CD14-positive monocyte (primary cell): ENCODE measurements around the gene AGK. TPM values are rescaled to one million over a fixed set of nuclear protein-coding genes. Genes with fewer than 3 reads are reported as not detected.

ENCODE experiments used
- DNase-seq, 3 donors: peaks; one replicate each; pipeline ENCODE4 v3.0.0-alpha.2; 2011 to 2022
- H2AFZ ChIP-seq: 2 replicates; pipeline ENCODE4 v1.6.0; 2012; ENCODE audit warnings: mild to moderate bottlenecking, low read depth, low read length, inconsistent platforms; ENCODE audit not compliant: insufficient read depth, poor library complexity, severe bottlenecking
- H3K27ac ChIP-seq, 2 donors: 1 replicate in 1 of 2; 2 replicates in 1 of 2; pipeline ENCODE4 v1.5.1; 2012 to 2013; ENCODE audit warnings: low read length in 2 of 2, control low read depth in 1 of 2, inconsistent platforms in 1 of 2, low read depth in 1 of 2, mild to moderate bottlenecking in 1 of 2
- H3K27me3 ChIP-seq, 2 donors: one replicate each; pipeline versions ENCODE4 v1.6.0 to v1.6.1; 2011 to 2013; ENCODE audit warnings: low read length in 2 of 2; ENCODE audit not compliant: control insufficient read depth in 2 of 2, insufficient read depth in 2 of 2
- H3K36me3 ChIP-seq, 2 donors: replicated peaks in 1 of 2; 1 replicate in 1 of 2; 2 replicates in 1 of 2; pipeline versions ENCODE4 v1.5.1 to v1.6.1; 2012 to 2013; ENCODE audit warnings: low read length in 2 of 2, control low read depth in 1 of 2, inconsistent platforms in 1 of 2, mild to moderate bottlenecking in 1 of 2; ENCODE audit not compliant: insufficient read depth in 2 of 2, control insufficient read depth in 1 of 2
- H3K4me1 ChIP-seq, 2 donors: 1 replicate in 1 of 2; 2 replicates in 1 of 2; pipeline versions ENCODE4 v1.5.1 to v1.6.1; 2012 to 2013; ENCODE audit warnings: low read length in 2 of 2, control low read depth in 1 of 2, inconsistent platforms in 1 of 2, mild to moderate bottlenecking in 1 of 2, moderate library complexity in 1 of 2; ENCODE audit not compliant: insufficient read depth in 2 of 2, control insufficient read depth in 1 of 2
- H3K4me2 ChIP-seq: replicated peaks from 2 replicates; pipeline ENCODE3; 2012; ENCODE audit warnings: low read length, moderate library complexity, mild to moderate bottlenecking; ENCODE audit not compliant: poor library complexity, severe bottlenecking; ENCODE audit errors: extremely low read depth
- H3K4me3 ChIP-seq, 3 experiments: fragments of 200-600 bp in 1 of 3; sonication (generic) in 1 of 3; replicated peaks in 1 of 3; 1 replicate in 2 of 3; 2 replicates in 1 of 3; pipeline ENCODE4 v1.5.1; 2011 to 2013; ENCODE audit warnings: low read length in 3 of 3, mild to moderate bottlenecking in 3 of 3, control low read depth in 2 of 3, low read depth in 2 of 3, inconsistent platforms in 1 of 3, moderate library complexity in 1 of 3
- H3K79me2 ChIP-seq: 2 replicates; pipeline ENCODE4 v1.6.0; 2012; ENCODE audit warnings: mild to moderate bottlenecking, control low read depth, inconsistent platforms, low read length, moderate library complexity; ENCODE audit not compliant: insufficient read depth
- H3K9ac ChIP-seq: 2 replicates; pipeline ENCODE4 v1.6.0; 2017; ENCODE audit warnings: low read length, mild to moderate bottlenecking; ENCODE audit not compliant: insufficient read depth, poor library complexity, severe bottlenecking
- H3K9me3 ChIP-seq, 2 donors: replicated peaks in 1 of 2; 1 replicate in 1 of 2; 2 replicates in 1 of 2; pipeline versions ENCODE4 v1.5.1 to v1.6.1; 2012 to 2013; ENCODE audit warnings: low read length in 2 of 2, control low read depth in 1 of 2; ENCODE audit not compliant: control insufficient read depth in 1 of 2, insufficient read depth in 1 of 2
- H4K20me1 ChIP-seq: 2 replicates; pipeline ENCODE4 v1.6.0; 2012; ENCODE audit warnings: mild to moderate bottlenecking, low read length, control low read depth, moderate library complexity; ENCODE audit not compliant: insufficient read depth
- H3K27ac Mint-ChIP-seq, 7 donors: one replicate each; pipeline ENCODE4 v1.8.0; 2020; ENCODE audit warnings: mild to moderate bottlenecking in 7 of 7, mixed read lengths in 7 of 7, moderate library complexity in 6 of 7, inconsistent platforms in 2 of 7
- H3K27me3 Mint-ChIP-seq, 3 donors: one replicate each; pipeline ENCODE4 v1.8.0; 2021 to 2022; ENCODE audit warnings: low read depth in 3 of 3, mild to moderate bottlenecking in 3 of 3, mixed read lengths in 3 of 3, moderate library complexity in 3 of 3, inconsistent platforms in 1 of 3
- H3K36me3 Mint-ChIP-seq, 2 donors: one replicate each; pipeline ENCODE4 v1.8.0; 2020; ENCODE audit warnings: mixed read lengths in 2 of 2, inconsistent platforms in 1 of 2, mild to moderate bottlenecking in 1 of 2
- H3K4me1 Mint-ChIP-seq: one replicate; pipeline ENCODE4 v1.8.0; 2020; ENCODE audit warnings: mild to moderate bottlenecking, mixed read lengths
- H3K4me3 Mint-ChIP-seq, 2 donors: one replicate each; pipeline ENCODE4 v1.8.0; 2020; ENCODE audit warnings: mild to moderate bottlenecking in 2 of 2, mixed read lengths in 2 of 2, moderate library complexity in 1 of 2
- H3K9me3 Mint-ChIP-seq, 7 donors: one replicate each; pipeline ENCODE4 v1.8.0; 2020 to 2022; ENCODE audit warnings: mixed read lengths in 7 of 7, mild to moderate bottlenecking in 6 of 7, moderate library complexity in 6 of 7, inconsistent platforms in 2 of 7
- WGBS: methylation state at CpG from one replicate; pipeline ENCODE4 v1.1.5; 2013; ENCODE audit warnings: missing lambda C conversion rate; ENCODE audit not compliant: insufficient coverage; 5-methylcytosine and 5-hydroxymethylcytosine counted together
- intact Hi-C, 2 donors: fragments of 100-400 bp; cut with micrococcal nuclease; formaldehyde crosslinking; loops; one replicate each; pipeline versions ENCODE4 v1.15.0 to v1.15.1; 2023
- polyA plus RNA-seq, 3 donors: library from polyadenylated mRNA; depleted of rRNA in 1 of 3; unstranded in 2 of 3; stranded (reverse) in 1 of 3; fragments of 300-500 nt in 2 of 3; fragments of >200 nt in 1 of 3; fragmentation: Illumina TruSeq in 2 of 3; gene quantifications; 1 replicate in 2 of 3; 2 replicates in 1 of 3; pipeline ENCODE4 v1.2.3, GENCODE V29; 2012 to 2021
- TF ChIP-seq, protein P1 (sequence below): fragments of 200-600 bp; IDR thresholded peaks from one replicate; pipeline ENCODE4 v1.8.0; 2022; ENCODE audit warnings: antibody characterized with exemption, mild to moderate bottlenecking

AGK gene
- polyA plus RNA-seq, 3 donors: 10.0 to 11.0 (median 11.0) TPM

- no peaks in the 10 kb centered on the region for H4K20me1 ChIP-seq
- 95% methylated on average over 5 of the region's 5 CpGs for WGBS
- TF ChIP-seq, protein P1, sequence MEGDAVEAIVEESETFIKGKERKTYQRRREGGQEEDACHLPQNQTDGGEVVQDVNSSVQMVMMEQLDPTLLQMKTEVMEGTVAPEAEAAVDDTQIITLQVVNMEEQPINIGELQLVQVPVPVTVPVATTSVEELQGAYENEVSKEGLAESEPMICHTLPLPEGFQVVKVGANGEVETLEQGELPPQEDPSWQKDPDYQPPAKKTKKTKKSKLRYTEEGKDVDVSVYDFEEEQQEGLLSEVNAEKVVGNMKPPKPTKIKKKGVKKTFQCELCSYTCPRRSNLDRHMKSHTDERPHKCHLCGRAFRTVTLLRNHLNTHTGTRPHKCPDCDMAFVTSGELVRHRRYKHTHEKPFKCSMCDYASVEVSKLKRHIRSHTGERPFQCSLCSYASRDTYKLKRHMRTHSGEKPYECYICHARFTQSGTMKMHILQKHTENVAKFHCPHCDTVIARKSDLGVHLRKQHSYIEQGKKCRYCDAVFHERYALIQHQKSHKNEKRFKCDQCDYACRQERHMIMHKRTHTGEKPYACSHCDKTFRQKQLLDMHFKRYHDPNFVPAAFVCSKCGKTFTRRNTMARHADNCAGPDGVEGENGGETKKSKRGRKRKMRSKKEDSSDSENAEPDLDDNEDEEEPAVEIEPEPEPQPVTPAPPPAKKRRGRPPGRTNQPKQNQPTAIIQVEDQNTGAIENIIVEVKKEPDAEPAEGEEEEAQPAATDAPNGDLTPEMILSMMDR: no peak
- H3K9me3 ChIP-seq: no peaks in the 10 kb centered on the region
- DNase-seq: no peak
- intact Hi-C loops: no loop called here
- Mint-ChIP-seq H3K9me3 (no peaks in the 10 kb centered on the region), H3K4me1 (no peaks in the 10 kb centered on the region), H3K4me3 (no peak overlapping the region), H3K27ac (peak overlapping the region in 1 of 7 donors; percentile 4), H3K36me3 (peaks cover 23 to 24% of the 10 kb centered on the region in 2 donors), H3K27me3 (no peaks in the 10 kb centered on the region)
- no peaks in the 10 kb centered on the region for H3K27me3 ChIP-seq
- H3K27ac ChIP-seq: no peak overlapping the region
- H3K4me1 ChIP-seq: no peaks in the 10 kb centered on the region
- no peak overlapping the region for H2AFZ ChIP-seq
- H3K36me3 ChIP-seq: peaks cover 2 to 22% of the 10 kb centered on the region in 2 donors
- H3K79me2 ChIP-seq: no peaks in the 10 kb centered on the region
- no peak overlapping the region for H3K4me3 ChIP-seq
- H3K9ac ChIP-seq: no peak overlapping the region
- H3K4me2 ChIP-seq: no peak overlapping the region
These were observed 82.9 kb downstream of the AGK start for GRCh38 chr7:141634065-141634464.

DNA sequence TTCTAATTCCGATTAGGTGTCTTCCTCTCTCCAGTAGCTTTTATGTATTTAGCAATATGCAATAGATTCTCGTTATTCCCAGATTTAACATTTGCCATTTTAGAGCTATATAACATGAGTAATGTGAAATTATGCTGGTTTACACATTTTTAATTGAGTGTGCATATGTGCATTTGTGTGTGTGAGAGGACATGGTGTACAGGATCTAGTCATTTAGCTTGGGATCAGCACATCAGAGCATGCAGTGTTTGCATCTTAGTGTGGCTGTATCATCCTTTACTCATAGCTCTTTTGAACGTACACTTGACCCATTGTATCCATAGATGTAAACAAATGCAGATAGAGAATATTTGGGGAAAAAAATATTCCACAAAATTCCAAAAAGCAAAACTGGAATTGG lies 84.8 kb downstream of the AGK start:
- TF ChIP-seq, protein P1: no peak
- Histone ChIP-seq H3K79me2 (no peaks in the 10 kb centered on the region), H3K4me3 (no peak overlapping the region), H3K36me3 (peaks cover 8 to 27% of the 10 kb centered on the region in 2 donors), H4K20me1 (no peaks in the 10 kb centered on the region), H3K9ac (no peak overlapping the region), H3K27me3 (no peaks in the 10 kb centered on the region), H3K27ac (no peak overlapping the region), H3K4me1 (no peaks in the 10 kb centered on the region), H3K4me2 (no peak overlapping the region), H3K9me3 (no peaks in the 10 kb centered on the region), H2AFZ (no peak overlapping the region)
- Mint-ChIP-seq H3K27ac (no peak overlapping the region), H3K36me3 (peaks cover 28 to 33% of the 10 kb centered on the region in 2 donors), H3K4me1 (no peaks in the 10 kb centered on the region), H3K9me3 (no peaks in the 10 kb centered on the region), H3K4me3 (no peak overlapping the region), H3K27me3 (peaks cover 0 to 4% (median 1%) of the 10 kb centered on the region in 3 donors)
- no CpG with 5 or more reads among the region's 3 CpGs for WGBS
- intact Hi-C loops: no loop called here
- no peak for DNase-seq
